Nephron (organoid): Measurements from ENCODE around the gene RAPH1.
A peak's percentile ranks its signal among the peaks of the same experiment; 100 is the strongest.

ENCODE experiments used
- H3K27ac Mint-ChIP-seq, 3 experiments: 2 replicates each; pipeline ENCODE4 v1.8.0; 2020; ENCODE audit warnings: mixed read lengths in 3 of 3, mild to moderate bottlenecking in 2 of 3, moderate library complexity in 1 of 3
- H3K27me3 Mint-ChIP-seq: 2 replicates; pipeline ENCODE4 v1.8.0; 2021; ENCODE audit warnings: low read depth, mild to moderate bottlenecking, moderate library complexity, mixed read lengths
- H3K36me3 Mint-ChIP-seq: 2 replicates; pipeline ENCODE4 v1.8.0; 2020; ENCODE audit warnings: low read depth, mixed read lengths
- H3K4me1 Mint-ChIP-seq: 2 replicates; pipeline ENCODE4 v1.8.0; 2020; ENCODE audit warnings: mixed read lengths
- H3K4me3 Mint-ChIP-seq, 3 experiments: 2 replicates each; pipeline ENCODE4 v1.8.0; 2020; ENCODE audit warnings: mild to moderate bottlenecking in 3 of 3, mixed read lengths in 3 of 3, moderate library complexity in 2 of 3
- H3K9me3 Mint-ChIP-seq: 2 replicates; pipeline ENCODE4 v1.8.0; 2020; ENCODE audit warnings: mixed read lengths
- TF ChIP-seq, protein P1 (sequence below), 3 experiments: fragments of 200-600 bp; sonication (generic); IDR thresholded peaks; one replicate each; pipeline ENCODE4 v1.5.0; 2021; ENCODE audit warnings: antibody characterized with exemption in 3 of 3; ENCODE audit not compliant: unreplicated experiment in 3 of 3

Gene RAPH1

DNA sequence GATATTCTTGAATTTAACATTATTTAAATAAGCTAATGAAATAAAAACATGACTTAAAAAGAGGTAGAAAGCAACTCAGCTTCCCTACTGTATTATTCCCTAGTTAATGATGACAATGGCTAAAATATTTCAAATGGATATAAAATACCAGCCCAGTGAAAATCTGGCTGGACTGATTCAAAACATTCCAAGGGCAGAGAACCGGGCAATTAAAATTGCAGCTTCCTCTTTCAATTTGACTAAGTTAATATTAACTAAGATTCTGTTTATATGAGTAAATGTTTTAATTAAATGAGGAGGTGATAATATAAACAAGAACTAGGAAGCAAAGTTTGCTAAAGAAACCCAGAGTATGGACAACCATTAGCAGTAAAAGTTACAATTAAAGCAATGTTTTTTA is 65.6 kb downstream of the RAPH1 start:
- H3K27me3 Mint-ChIP-seq = no peaks in the 10 kb centered on the region
- H3K4me1 Mint-ChIP-seq = peaks cover 5% of the 10 kb centered on the region
- no peaks in the 10 kb centered on the region for H3K9me3 Mint-ChIP-seq
- peak overlapping the region in 1 of 3 experiments; percentile 20 for H3K4me3 Mint-ChIP-seq
- TF ChIP-seq, protein P1, sequence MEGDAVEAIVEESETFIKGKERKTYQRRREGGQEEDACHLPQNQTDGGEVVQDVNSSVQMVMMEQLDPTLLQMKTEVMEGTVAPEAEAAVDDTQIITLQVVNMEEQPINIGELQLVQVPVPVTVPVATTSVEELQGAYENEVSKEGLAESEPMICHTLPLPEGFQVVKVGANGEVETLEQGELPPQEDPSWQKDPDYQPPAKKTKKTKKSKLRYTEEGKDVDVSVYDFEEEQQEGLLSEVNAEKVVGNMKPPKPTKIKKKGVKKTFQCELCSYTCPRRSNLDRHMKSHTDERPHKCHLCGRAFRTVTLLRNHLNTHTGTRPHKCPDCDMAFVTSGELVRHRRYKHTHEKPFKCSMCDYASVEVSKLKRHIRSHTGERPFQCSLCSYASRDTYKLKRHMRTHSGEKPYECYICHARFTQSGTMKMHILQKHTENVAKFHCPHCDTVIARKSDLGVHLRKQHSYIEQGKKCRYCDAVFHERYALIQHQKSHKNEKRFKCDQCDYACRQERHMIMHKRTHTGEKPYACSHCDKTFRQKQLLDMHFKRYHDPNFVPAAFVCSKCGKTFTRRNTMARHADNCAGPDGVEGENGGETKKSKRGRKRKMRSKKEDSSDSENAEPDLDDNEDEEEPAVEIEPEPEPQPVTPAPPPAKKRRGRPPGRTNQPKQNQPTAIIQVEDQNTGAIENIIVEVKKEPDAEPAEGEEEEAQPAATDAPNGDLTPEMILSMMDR (IDR thresholded peaks at IDR 0.05; ENCODE audit: unreplicated experiment in 3 of 3) = no peak
- peaks cover 5% of the 10 kb centered on the region for H3K36me3 Mint-ChIP-seq
- H3K27ac Mint-ChIP-seq = peak overlapping the region in 2 of 3 experiments; percentile 19 to 80

DNA sequence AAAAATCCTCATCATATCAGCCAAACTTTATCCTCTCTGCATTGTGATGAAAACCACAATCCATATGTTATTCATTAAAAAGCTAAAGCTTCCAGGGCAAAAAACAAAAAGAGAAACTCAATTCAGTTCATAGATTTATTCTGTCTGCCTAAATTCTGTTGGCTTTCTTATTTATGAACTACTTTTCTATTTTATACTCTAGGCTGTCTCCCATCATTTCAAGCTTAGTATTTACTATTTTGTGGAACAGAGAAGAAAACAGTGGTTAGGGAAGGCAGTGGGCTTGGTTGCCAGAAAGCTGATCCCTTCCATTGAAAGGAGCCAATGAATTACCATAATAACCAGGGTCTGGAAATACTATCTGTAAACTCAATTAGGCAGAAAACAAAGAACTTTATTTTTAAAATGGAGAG is 71.8 kb downstream of the RAPH1 start:
- TF ChIP-seq, protein P1 (IDR thresholded peaks at IDR 0.05; ENCODE audit: unreplicated experiment in 3 of 3) = no peak
- no peaks in the 10 kb centered on the region for H3K9me3 Mint-ChIP-seq
- no peaks in the 10 kb centered on the region for H3K27me3 Mint-ChIP-seq
- peak overlapping the region; percentile 64 to 82 (median 78) for H3K27ac Mint-ChIP-seq
- peaks cover 22% of the 10 kb centered on the region for H3K4me1 Mint-ChIP-seq
- H3K36me3 Mint-ChIP-seq = peaks cover 24% of the 10 kb centered on the region
- no peak overlapping the region for H3K4me3 Mint-ChIP-seq

DNA sequence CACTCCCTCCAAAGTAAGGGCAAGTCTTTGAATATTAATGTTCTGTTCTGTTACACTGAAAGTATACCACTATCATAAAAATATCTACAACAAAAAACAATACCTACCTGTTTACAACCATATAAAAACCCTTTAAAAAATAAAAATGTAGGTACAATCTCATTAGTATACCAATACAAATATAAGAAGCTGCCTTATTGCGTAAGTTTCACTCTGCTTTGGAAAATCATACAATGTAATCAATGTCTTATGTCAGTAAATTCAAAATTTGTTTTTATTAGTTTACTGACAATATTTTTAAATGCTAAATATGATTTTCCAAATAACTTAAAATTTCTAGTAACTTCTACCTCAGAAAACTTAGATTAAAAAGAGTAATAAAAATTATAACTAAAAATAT is 72.8 kb downstream of the RAPH1 start:
- no peaks in the 10 kb centered on the region for H3K27me3 Mint-ChIP-seq
- peaks cover 22% of the 10 kb centered on the region for H3K4me1 Mint-ChIP-seq
- H3K9me3 Mint-ChIP-seq = no peaks in the 10 kb centered on the region
- H3K27ac Mint-ChIP-seq = peak overlapping the region in 2 of 3 experiments; percentile 38 to 84
- TF ChIP-seq, protein P1 (IDR thresholded peaks at IDR 0.05; ENCODE audit: unreplicated experiment in 3 of 3) = no peak
- peaks cover 30% of the 10 kb centered on the region for H3K36me3 Mint-ChIP-seq
- no peak overlapping the region for H3K4me3 Mint-ChIP-seq

DNA sequence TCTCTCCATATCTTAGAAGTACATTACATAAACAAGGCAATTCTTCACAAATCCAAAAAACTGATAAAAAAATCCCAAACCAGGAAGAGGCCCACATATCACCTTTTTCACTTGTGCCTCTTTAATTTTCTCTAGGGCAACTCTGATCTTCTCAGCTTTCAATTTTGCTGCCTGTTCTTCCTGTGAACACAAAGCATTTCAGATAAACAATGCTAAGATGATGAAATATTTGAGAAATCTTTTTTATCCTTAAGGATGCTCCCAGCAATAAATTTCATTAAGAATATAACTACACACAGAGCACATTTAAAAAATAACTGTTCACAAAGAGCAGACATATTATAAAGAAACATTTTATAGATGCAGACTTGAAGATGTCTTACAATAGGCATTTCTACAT is 73.4 kb downstream of the RAPH1 start:
- Mint-ChIP-seq H3K9me3 (no peaks in the 10 kb centered on the region), H3K4me1 (peaks cover 22% of the 10 kb centered on the region), H3K27me3 (no peaks in the 10 kb centered on the region), H3K4me3 (no peak overlapping the region), H3K36me3 (peaks cover 30% of the 10 kb centered on the region), H3K27ac (peak overlapping the region; percentile 20 to 84 (median 38))
- TF ChIP-seq, protein P1 (IDR thresholded peaks at IDR 0.05; ENCODE audit: unreplicated experiment in 3 of 3) = no peak

DNA sequence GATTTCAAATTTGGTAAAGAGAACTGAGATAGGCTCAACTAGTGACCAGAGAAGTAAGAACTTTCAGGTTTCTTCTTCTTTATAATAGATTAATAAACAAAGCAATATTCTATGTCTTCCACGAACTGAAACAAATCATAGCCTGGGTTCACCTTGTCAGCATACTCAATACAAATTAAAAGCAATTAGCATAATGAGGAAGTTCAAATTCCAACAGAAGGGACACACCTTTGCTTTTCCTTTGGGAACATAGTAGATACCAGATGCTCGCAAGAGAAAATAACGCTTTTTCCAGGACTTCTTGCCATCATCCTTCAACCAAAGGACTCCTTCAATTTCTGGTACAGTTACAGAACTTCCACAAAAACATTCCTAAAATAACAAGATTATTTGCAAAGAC is 79.9 kb downstream of the RAPH1 start:
- Mint-ChIP-seq H3K9me3 (no peaks in the 10 kb centered on the region), H3K27ac (no peak overlapping the region), H3K36me3 (peaks cover 48% of the 10 kb centered on the region), H3K27me3 (no peaks in the 10 kb centered on the region), H3K4me3 (no peak overlapping the region), H3K4me1 (peaks cover 6% of the 10 kb centered on the region)
- TF ChIP-seq, protein P1 (IDR thresholded peaks at IDR 0.05; ENCODE audit: unreplicated experiment in 3 of 3) = no peak

DNA sequence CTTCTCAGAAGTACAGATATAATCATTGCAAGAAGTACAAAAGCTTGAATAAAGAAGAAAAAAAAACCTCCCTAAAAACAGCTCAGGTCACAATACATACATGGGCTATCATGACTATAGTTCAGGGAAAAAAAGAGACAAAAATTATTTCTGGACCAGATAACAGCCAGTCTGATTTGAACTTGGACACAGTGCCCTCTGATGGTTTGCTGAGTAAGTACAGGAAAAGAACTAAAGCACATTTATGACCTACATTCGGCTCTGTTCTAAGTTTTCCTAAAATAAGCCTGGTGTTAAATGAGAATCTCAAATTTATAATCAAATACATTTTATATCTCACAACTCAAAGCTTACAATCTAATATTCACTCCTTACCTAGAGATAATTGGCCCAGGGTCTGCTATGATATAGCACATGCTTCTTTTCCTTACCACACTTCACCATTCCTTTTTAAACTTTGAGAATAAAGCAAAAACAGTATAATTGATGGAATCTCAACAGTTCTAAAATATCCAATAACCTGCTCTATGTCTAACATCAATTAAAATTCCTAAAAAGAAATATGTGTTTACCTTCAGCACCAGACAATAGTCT is 81.1 kb downstream of the RAPH1 start:
- TF ChIP-seq, protein P1 (IDR thresholded peaks at IDR 0.05; ENCODE audit: unreplicated experiment in 3 of 3) = peak; percentile 71
- Mint-ChIP-seq H3K9me3 (no peaks in the 10 kb centered on the region), H3K27ac (peak overlapping the region in 2 of 3 experiments; percentile 27 to 30), H3K36me3 (peaks cover 39% of the 10 kb centered on the region), H3K4me3 (no peak overlapping the region), H3K4me1 (peaks cover 6% of the 10 kb centered on the region), H3K27me3 (no peaks in the 10 kb centered on the region)
